Ovary (tissue), 3 donors: ENCODE results near the gene DOCK2.

ENCODE experiments used
- CTCF ChIP-seq, 3 donors: fragments of 450-650 bp in 2 of 3; fragments of 200-600 bp in 1 of 3; IDR thresholded peaks; one replicate each; pipeline versions ENCODE4 v1.5.1 to v1.8.0; 2016 to 2022; ENCODE audit warnings: antibody characterized with exemption in 3 of 3, mild to moderate bottlenecking in 1 of 3
- EP300 ChIP-seq: sonication (generic); formaldehyde crosslinking; IDR thresholded peaks from one replicate; pipeline ENCODE4 v1.6.1; 2017; ENCODE audit warnings: antibody characterized with exemption
- POLR2A ChIP-seq: fragments of 450-650 bp; IDR thresholded peaks from one replicate; pipeline ENCODE4 v1.6.1; 2017; ENCODE audit warnings: antibody characterized with exemption, mild to moderate bottlenecking, moderate library complexity
- donor health status: DM: no; HTN: no; CAD: no.

- TF ChIP-seq CTCF (IDR thresholded peaks at IDR 0.05), result no peak
- TF ChIP-seq POLR2A, result no peak
- TF ChIP-seq EP300, result no peak
Observed at GRCh38 chr5:169635936-169636335, 1.1 kb upstream of the DOCK2 start.
